Neuronal stem cell (in vitro differentiated cells): ENCODE measurements around the gene BHLHE40.

Experiments used
- DNase-seq: peaks from one replicate; pipeline ENCODE4 v3.0.0-alpha.2; 2013; ENCODE audit warnings: low spot score
- H2AFZ ChIP-seq: one replicate; pipeline ENCODE4 v1.6.1; 2013; ENCODE audit warnings: mild to moderate bottlenecking, low read length, inconsistent platforms
- H2AK5ac ChIP-seq: 2 replicates; pipeline ENCODE4 v1.6.1; 2013; ENCODE audit warnings: low read depth, mild to moderate bottlenecking, inconsistent platforms, low read length, moderate library complexity, mixed read lengths
- H2BK120ac ChIP-seq: 2 replicates; pipeline ENCODE4 v1.6.1; 2013; ENCODE audit warnings: low read depth, mild to moderate bottlenecking, inconsistent platforms, low read length, moderate library complexity, mixed read lengths
- H2BK12ac ChIP-seq: one replicate; pipeline ENCODE4 v1.6.1; 2013; ENCODE audit warnings: low read length, inconsistent platforms
- H2BK15ac ChIP-seq: 2 replicates; pipeline ENCODE4 v1.6.1; 2013; ENCODE audit warnings: mild to moderate bottlenecking, low read length, inconsistent platforms, mixed read lengths
- H2BK5ac ChIP-seq: one replicate; pipeline ENCODE4 v1.6.1; 2013; ENCODE audit warnings: inconsistent platforms, mild to moderate bottlenecking, low read length, moderate library complexity
- H3K14ac ChIP-seq: one replicate; pipeline ENCODE4 v1.6.1; 2013; ENCODE audit warnings: low read length, inconsistent platforms
- H3K18ac ChIP-seq: 2 replicates; pipeline ENCODE4 v1.6.1; 2013; ENCODE audit warnings: low read length, inconsistent platforms
- H3K23ac ChIP-seq: 2 replicates; pipeline ENCODE4 v1.6.1; 2013; ENCODE audit warnings: low read depth, mild to moderate bottlenecking, mixed read lengths, low read length, inconsistent platforms; ENCODE audit not compliant: poor library complexity
- H3K27ac ChIP-seq: replicated peaks from 3 replicates; pipeline ENCODE4 v1.5.1; 2013; ENCODE audit warnings: low read length, inconsistent platforms
- H3K27me3 ChIP-seq, 3 experiments: 2 replicates each; pipeline ENCODE4 v1.6.1; 2013; ENCODE audit warnings: low read length in 3 of 3, mild to moderate bottlenecking in 2 of 3, inconsistent platforms in 1 of 3, low read depth in 1 of 3, mixed read lengths in 1 of 3, moderate library complexity in 1 of 3; ENCODE audit not compliant: control insufficient read depth in 3 of 3, insufficient read depth in 3 of 3
- H3K36me3 ChIP-seq, 2 donors: replicated peaks in 1 of 2; 2 replicates each; pipeline ENCODE4 v1.6.1; 2013; ENCODE audit warnings: low read length in 2 of 2; ENCODE audit not compliant: control insufficient read depth in 2 of 2, insufficient read depth in 2 of 2
- H3K4ac ChIP-seq: 2 replicates; pipeline ENCODE4 v1.6.1; 2013; ENCODE audit warnings: inconsistent platforms, mild to moderate bottlenecking, low read length, moderate library complexity
- H3K4me1 ChIP-seq, 2 donors: 1 replicate in 1 of 2; 2 replicates in 1 of 2; pipeline ENCODE4 v1.6.1; 2013; ENCODE audit warnings: low read length in 2 of 2, low read depth in 1 of 2; ENCODE audit not compliant: control insufficient read depth in 2 of 2, insufficient read depth in 1 of 2
- H3K4me2 ChIP-seq: one replicate; pipeline ENCODE4 v1.6.1; 2013; ENCODE audit warnings: mild to moderate bottlenecking, low read length, inconsistent platforms; ENCODE audit not compliant: insufficient read depth, poor library complexity, severe bottlenecking
- H3K4me3 ChIP-seq, 2 donors: 2 replicates each; pipeline ENCODE4 v1.5.1; 2013; ENCODE audit warnings: low read length in 2 of 2, mild to moderate bottlenecking in 2 of 2, inconsistent platforms in 1 of 2, moderate library complexity in 1 of 2
- H3K79me1 ChIP-seq: one replicate; pipeline ENCODE4 v1.6.1; 2013; ENCODE audit warnings: low read depth, mild to moderate bottlenecking, inconsistent platforms, low read length, moderate library complexity
- H3K9ac ChIP-seq: one replicate; pipeline ENCODE4 v1.6.1; 2013; ENCODE audit warnings: mild to moderate bottlenecking, low read depth, low read length, inconsistent platforms; ENCODE audit not compliant: poor library complexity
- H3K9me3 ChIP-seq, 2 donors: replicated peaks in 1 of 2; 2 replicates each; pipeline versions ENCODE3 to v1.6.1; 2013; ENCODE audit warnings: low read length in 2 of 2, mild to moderate bottlenecking in 2 of 2, inconsistent platforms in 1 of 2, low read depth in 1 of 2, mixed read lengths in 1 of 2, moderate library complexity in 1 of 2; ENCODE audit not compliant: control insufficient read depth in 2 of 2, insufficient read depth in 1 of 2
- H4K8ac ChIP-seq: one replicate; pipeline ENCODE4 v1.6.1; 2013; ENCODE audit warnings: low read depth, mild to moderate bottlenecking, inconsistent platforms, low read length, moderate library complexity
- H4K91ac ChIP-seq: one replicate; pipeline ENCODE4 v1.6.1; 2013; ENCODE audit warnings: low read length, low read depth, mild to moderate bottlenecking, inconsistent platforms; ENCODE audit not compliant: poor library complexity
- WGBS, 2 donors: extraction: QIAGEN DNeasy Blood & Tissue Kit; methylation state at CpG; one replicate each; pipeline ENCODE4 v1.1.7; 2013; ENCODE audit warnings: missing lambda C conversion rate in 2 of 2, mixed read lengths in 1 of 2; ENCODE audit not compliant: insufficient read length in 2 of 2, insufficient replicate concordance in 1 of 2; ENCODE audit errors: extremely low coverage in 2 of 2; 5-methylcytosine and 5-hydroxymethylcytosine counted together

The BHLHE40 gene

DNA sequence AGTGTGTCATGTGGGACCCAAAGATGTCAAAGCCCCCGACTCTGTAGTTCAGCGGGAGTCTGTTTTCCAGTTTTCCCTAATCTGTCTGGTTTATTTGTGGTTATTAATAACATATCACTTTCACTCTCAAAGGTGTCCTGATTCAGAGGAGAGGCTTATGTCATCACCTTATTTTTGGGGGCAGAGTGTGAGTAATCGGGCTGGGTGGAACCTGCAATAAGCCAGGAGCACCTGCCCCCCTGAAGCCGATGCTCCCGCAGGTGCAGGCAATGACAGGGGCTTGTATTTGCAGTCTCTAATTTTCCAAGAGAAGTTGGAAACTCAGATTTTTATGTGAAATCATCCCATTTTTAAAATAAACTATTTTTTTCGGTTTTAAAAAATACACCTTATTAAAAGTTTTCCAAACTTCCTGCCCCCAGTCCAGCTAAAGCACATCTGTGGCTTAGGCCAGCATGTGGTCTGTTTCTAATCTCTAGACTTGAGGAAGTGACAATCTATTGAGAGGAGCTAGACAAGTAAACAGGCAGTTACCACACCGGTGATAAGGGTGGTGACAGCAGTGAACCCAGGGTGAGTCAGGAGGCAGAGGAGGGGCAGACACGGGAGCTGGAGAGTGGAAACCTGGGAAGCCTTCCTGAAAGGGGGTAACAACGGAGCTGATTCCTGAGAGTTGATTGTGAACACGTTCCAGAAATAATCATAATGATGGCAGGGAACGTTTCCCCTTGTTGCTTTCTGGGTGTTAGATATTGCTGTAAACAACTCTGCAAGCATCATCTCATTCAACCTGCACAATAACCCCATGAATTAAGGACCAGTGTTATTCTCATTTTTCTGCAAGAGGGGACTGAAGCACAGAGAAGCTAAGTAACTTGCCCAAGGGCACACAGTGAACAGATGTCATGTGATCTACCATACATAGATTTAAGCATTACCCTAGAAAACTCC is 37.2 kb downstream of the BHLHE40 start:
- no peak overlapping the region for H4K91ac ChIP-seq
- no peak overlapping the region for H3K18ac ChIP-seq
- no peak overlapping the region for H3K4ac ChIP-seq
- H2AK5ac ChIP-seq: no peak overlapping the region
- H2BK15ac ChIP-seq: no peak overlapping the region
- H3K36me3 ChIP-seq: no peaks in the 10 kb centered on the region
- H3K27ac ChIP-seq: no peak overlapping the region
- no peak overlapping the region for H2AFZ ChIP-seq
- WGBS, 2 donors: no CpG with 5 or more reads among the region's 11 CpGs
- no peak overlapping the region for H3K4me2 ChIP-seq
- H2BK5ac ChIP-seq: no peak overlapping the region
- H3K4me3 ChIP-seq: no peak overlapping the region
- no peaks in the 10 kb centered on the region for H3K79me1 ChIP-seq
- H3K9ac ChIP-seq: no peak overlapping the region
- no peaks in the 10 kb centered on the region for H3K9me3 ChIP-seq
- H3K14ac ChIP-seq: no peak overlapping the region
- no peak for DNase-seq
- H3K4me1 ChIP-seq: peaks cover 3 to 7% of the 10 kb centered on the region in 2 donors
- no peak overlapping the region for H4K8ac ChIP-seq
- H2BK12ac ChIP-seq: no peak overlapping the region
- no peak overlapping the region for H2BK120ac ChIP-seq
- H3K27me3 ChIP-seq: peaks cover 0 to under 1% (median 0%) of the 10 kb centered on the region in 3 experiments
- no peak overlapping the region for H3K23ac ChIP-seq

GRCh38 chr3:5017925-5018531 is 38.8 kb downstream of the BHLHE40 start:
- no peaks in the 10 kb centered on the region for H3K36me3 ChIP-seq

GRCh38 chr3:5019411-5020241 is 40.4 kb downstream of the BHLHE40 start:
- Histone ChIP-seq H3K79me1 (no peaks in the 10 kb centered on the region), H3K18ac (no peak overlapping the region), H3K14ac (no peak overlapping the region), H2BK15ac (no peak overlapping the region), H2AK5ac (no peak overlapping the region), H2BK12ac (no peak overlapping the region), H3K9ac (no peak overlapping the region), H3K4ac (no peak overlapping the region), H3K27me3 (no peaks in the 10 kb centered on the region), H3K27ac (no peak overlapping the region), H3K23ac (peak overlapping the region; percentile 52), H2BK5ac (no peak overlapping the region), H3K9me3 (no peaks in the 10 kb centered on the region), H2BK120ac (no peak overlapping the region), H3K4me3 (no peak overlapping the region), H3K4me1 (peaks cover 0 to 1% of the 10 kb centered on the region in 2 donors), H4K91ac (no peak overlapping the region), H3K36me3 (no peaks in the 10 kb centered on the region), H2AFZ (no peak overlapping the region), H4K8ac (no peak overlapping the region), H3K4me2 (no peak overlapping the region)
- WGBS, 2 donors: no CpG with 5 or more reads among the region's 19 CpGs
- no peak for DNase-seq

More at GRCh38 chr3:5017925-5018531, 38.8 kb downstream of the BHLHE40 start:
- Histone ChIP-seq H3K9me3 (no peaks in the 10 kb centered on the region), H3K4me1 (peaks cover 3 to 7% of the 10 kb centered on the region in 2 donors), H4K91ac (no peak overlapping the region), H3K14ac (no peak overlapping the region), H2AK5ac (no peak overlapping the region), H3K23ac (no peak overlapping the region), H2BK12ac (no peak overlapping the region), H3K4me2 (no peak overlapping the region), H3K9ac (no peak overlapping the region), H3K27ac (no peak overlapping the region), H2AFZ (no peak overlapping the region), H4K8ac (no peak overlapping the region), H3K79me1 (no peaks in the 10 kb centered on the region), H3K27me3 (no peaks in the 10 kb centered on the region), H3K4me3 (no peak overlapping the region), H2BK120ac (no peak overlapping the region), H2BK5ac (no peak overlapping the region), H3K18ac (no peak overlapping the region), H2BK15ac (no peak overlapping the region), H3K4ac (no peak overlapping the region)
- DNase-seq: no peak
- no CpG with 5 or more reads among the region's 8 CpGs for WGBS, 2 donors
